ENCODE results near the gene SEPHS1.
"Not testable (repeated sequence)": the region's sequence is repeated elsewhere in the genome, so short reads cannot be mapped to it uniquely, and the experiment has no call there.

The SEPHS1 gene

GRCh38 chr10:13337827-13338196 lies 10.3 kb downstream of the SEPHS1 start:
- TF ChIP-seq CTCF (IDR thresholded peaks at IDR 0.05) = no peak
- H3K27ac ChIP-seq = no peak overlapping the region
- DNase-seq (ENCODE audit: low spot score) = no peak
- no peak overlapping the region for H3K4me3 ChIP-seq

GRCh38 chr10:13337128-13337826 lies 10.8 kb downstream of the SEPHS1 start:
- Histone ChIP-seq H3K27ac (no peak overlapping the region), H3K4me3 (no peak overlapping the region)
- TF ChIP-seq CTCF (IDR thresholded peaks at IDR 0.05) = no peak
- no peak for DNase-seq (ENCODE audit: low spot score)

GRCh38 chr10:13335881-13336280 lies 12.2 kb downstream of the SEPHS1 start:
- Histone ChIP-seq H3K4me3 (no peak overlapping the region), H3K27ac (no peak overlapping the region)
- no peak for TF ChIP-seq CTCF (IDR thresholded peaks at IDR 0.05)
- DNase-seq (ENCODE audit: low spot score) = no peak

GRCh38 chr10:13334556-13334955 lies 13.5 kb downstream of the SEPHS1 start:
- no peak for TF ChIP-seq CTCF (IDR thresholded peaks at IDR 0.05)
- DNase-seq (ENCODE audit: low spot score) = no peak
- Histone ChIP-seq H3K27ac (no peak overlapping the region), H3K4me3 (no peak overlapping the region)

GRCh38 chr10:13331646-13332045 lies 16.4 kb downstream of the SEPHS1 start:
- DNase-seq (ENCODE audit: low spot score) = no peak
- Histone ChIP-seq H3K4me3 (no peak overlapping the region), H3K27ac (no peak overlapping the region)
- TF ChIP-seq CTCF (IDR thresholded peaks at IDR 0.05) = no peak

- H3K27ac ChIP-seq; DNase-seq (ENCODE audit: low spot score); H3K4me3 ChIP-seq: not testable (repeated sequence)
Observed at GRCh38 chr10:13330980-13331379, 17.1 kb downstream of the SEPHS1 start.

- Histone ChIP-seq H3K4me3 (no peak overlapping the region), H3K27ac (no peak overlapping the region)
- no peak for TF ChIP-seq CTCF (IDR thresholded peaks at IDR 0.05)
- no peak for DNase-seq (ENCODE audit: low spot score)
Observed at GRCh38 chr10:13329565-13329964, 18.5 kb downstream of the SEPHS1 start.

Data from coronary artery (tissue), 2 donors.